NT2/D1 (cell line): ENCODE data around the gene PRDX1.
A peak's percentile ranks its signal among the peaks of the same experiment; 100 is the strongest.
"Not testable (repeated sequence)": the region's sequence is repeated elsewhere in the genome, so short reads cannot be mapped to it uniquely, and the experiment has no call there.

Experiments
- DNase-seq: peaks from one replicate; pipeline ENCODE4 v3.0.0-alpha.2; 2011; ENCODE audit warnings: low read depth, low spot score
- H3K27me3 ChIP-seq: 2 replicates; pipeline ENCODE4 v1.6.0; 2011; ENCODE audit warnings: mild to moderate bottlenecking; ENCODE audit not compliant: insufficient read length, insufficient read depth
- H3K36me3 ChIP-seq: 2 replicates; pipeline ENCODE4 v1.6.1; 2011; ENCODE audit warnings: mild to moderate bottlenecking, low read length, mixed read lengths; ENCODE audit not compliant: insufficient read depth, insufficient read length
- H3K4me1 ChIP-seq: 2 replicates; pipeline ENCODE4 v1.5.1; 2011; ENCODE audit not compliant: insufficient read depth, insufficient read length
- H3K4me3 ChIP-seq: 2 replicates; pipeline ENCODE4 v1.5.1; 2011; ENCODE audit warnings: low read depth; ENCODE audit not compliant: insufficient read length
- H3K9ac ChIP-seq: 2 replicates; pipeline ENCODE4 v1.6.0; 2011; ENCODE audit warnings: low read depth; ENCODE audit not compliant: insufficient read length
- H3K9me3 ChIP-seq: 2 replicates; pipeline ENCODE4 v1.5.1; 2011; ENCODE audit warnings: mild to moderate bottlenecking, low read length; ENCODE audit not compliant: insufficient read depth
- SUZ12 ChIP-seq: IDR thresholded peaks from 2 replicates; pipeline ENCODE4 v1.6.1; 2011; ENCODE audit not compliant: insufficient read length, insufficient read depth; ENCODE audit errors: extremely low read depth
- YY1 ChIP-seq: IDR thresholded peaks from 2 replicates; pipeline ENCODE4 v1.6.1; 2011; ENCODE audit not compliant: insufficient read length, insufficient read depth
- ZNF274 ChIP-seq: IDR thresholded peaks from 2 replicates; pipeline ENCODE4 v1.6.1; 2011; ENCODE audit warnings: mild to moderate bottlenecking, low read depth, low read length

The PRDX1 gene

GRCh38 chr1:45531873-45532272 lies 10.2 kb upstream of the PRDX1 start:
- Histone ChIP-seq H3K4me3 (no peak overlapping the region), H3K9me3 (no peaks in the 10 kb centered on the region), H3K27me3 (no peaks in the 10 kb centered on the region), H3K36me3 (no peaks in the 10 kb centered on the region), H3K9ac (no peak overlapping the region), H3K4me1 (no peaks in the 10 kb centered on the region)
- no peak for TF ChIP-seq ZNF274
- TF ChIP-seq SUZ12: no peak
- no peak for TF ChIP-seq YY1
- DNase-seq: no peak

DNA sequence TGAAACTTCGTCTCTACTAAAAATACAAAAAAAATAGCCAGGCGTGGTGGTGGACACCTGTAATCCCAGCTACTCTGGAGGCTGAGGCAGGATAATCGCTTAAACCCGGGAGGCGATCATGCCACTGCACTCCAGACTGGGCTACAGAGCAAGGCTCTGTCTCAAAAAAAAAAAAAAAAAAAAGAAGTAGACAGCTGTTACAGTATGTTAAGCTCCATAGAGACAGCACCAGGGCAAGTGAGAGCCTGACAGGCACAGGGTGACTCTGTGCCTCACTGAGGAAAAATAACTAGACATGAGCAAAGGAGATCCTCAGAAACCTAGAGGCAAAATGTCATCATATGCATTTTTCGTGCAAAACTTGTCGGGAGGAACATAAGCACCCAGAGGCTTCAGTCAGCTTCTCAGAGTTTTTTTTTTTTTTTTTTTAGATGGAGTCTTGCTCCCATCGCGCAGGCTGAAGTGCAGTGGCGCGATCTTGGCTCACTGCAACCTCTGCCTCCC lies 9.0 kb upstream of the PRDX1 start:
- no peaks in the 10 kb centered on the region for H3K27me3 ChIP-seq
- H3K9me3 ChIP-seq: no peaks in the 10 kb centered on the region
- no peaks in the 10 kb centered on the region for H3K4me1 ChIP-seq
- H3K4me3 ChIP-seq: no peak overlapping the region
- H3K9ac ChIP-seq: no peak overlapping the region
- no peak for DNase-seq
- TF ChIP-seq ZNF274: no peak
- no peak for TF ChIP-seq SUZ12
- TF ChIP-seq YY1: no peak
- H3K36me3 ChIP-seq: no peaks in the 10 kb centered on the region

DNA sequence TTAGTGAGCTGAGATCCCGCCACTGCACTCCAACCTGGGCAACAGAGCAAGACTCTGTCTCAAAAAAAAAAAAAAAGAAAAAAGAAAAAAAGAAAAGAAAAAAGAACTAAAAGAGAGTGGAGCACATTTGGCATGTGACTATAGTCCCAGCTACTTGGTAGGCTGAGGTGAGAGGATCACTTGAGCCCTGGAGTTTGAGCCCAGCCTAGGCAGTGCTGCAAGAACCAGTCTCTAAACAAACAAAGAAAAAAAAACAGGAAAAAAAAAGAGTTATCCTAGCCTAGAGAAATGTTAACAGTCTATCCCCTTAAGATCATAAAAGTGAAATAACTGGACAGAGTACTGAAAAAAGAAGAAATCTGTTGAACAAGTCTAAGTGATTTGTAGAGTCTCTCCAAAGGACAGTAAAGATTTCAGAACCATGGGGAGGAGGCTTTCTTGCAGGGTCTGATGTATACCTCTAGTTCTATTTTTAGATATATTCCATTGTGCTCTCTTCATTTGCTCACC lies 4.5 kb upstream of the PRDX1 start:
- Histone ChIP-seq H3K9me3 (no peaks in the 10 kb centered on the region), H3K4me3 (no peak overlapping the region), H3K9ac (no peak overlapping the region), H3K4me1 (peaks cover 3% of the 10 kb centered on the region), H3K27me3 (no peaks in the 10 kb centered on the region), H3K36me3 (peaks cover 1% of the 10 kb centered on the region)
- TF ChIP-seq YY1 (no peak), SUZ12 (no peak), ZNF274 (no peak)
- DNase-seq: no peak

- H3K9me3 ChIP-seq, H3K27me3 ChIP-seq, H3K4me1 ChIP-seq, DNase-seq, H3K4me3 ChIP-seq, H3K9ac ChIP-seq: not testable (repeated sequence)
- peaks cover 19% of the 10 kb centered on the region for H3K36me3 ChIP-seq
These were observed 2.3 kb upstream of the PRDX1 start for GRCh38 chr1:45523975-45524374.

DNA sequence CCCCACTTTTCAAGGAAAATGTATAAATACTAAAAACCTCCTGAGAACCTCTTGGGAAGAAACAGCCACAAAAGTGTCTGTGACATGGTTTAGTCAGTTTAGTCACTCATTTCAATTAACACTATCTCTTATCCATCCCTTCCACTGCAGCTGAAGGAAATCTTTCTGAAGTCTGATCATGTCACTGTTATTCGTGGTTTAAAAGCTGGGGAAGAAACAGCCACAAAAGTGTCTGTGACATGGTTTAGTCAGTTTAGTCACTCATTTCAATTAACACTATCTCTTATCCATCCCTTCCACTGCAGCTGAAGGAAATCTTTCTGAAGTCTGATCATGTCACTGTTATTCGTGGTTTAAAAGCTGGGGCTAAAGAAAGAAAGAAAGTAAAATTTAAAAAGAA lies 1.8 kb upstream of the PRDX1 start:
- not testable (repeated sequence) for H3K4me3 ChIP-seq, H3K9ac ChIP-seq, DNase-seq, H3K9me3 ChIP-seq, H3K4me1 ChIP-seq, H3K27me3 ChIP-seq
- H3K36me3 ChIP-seq: peaks cover 24% of the 10 kb centered on the region

DNA sequence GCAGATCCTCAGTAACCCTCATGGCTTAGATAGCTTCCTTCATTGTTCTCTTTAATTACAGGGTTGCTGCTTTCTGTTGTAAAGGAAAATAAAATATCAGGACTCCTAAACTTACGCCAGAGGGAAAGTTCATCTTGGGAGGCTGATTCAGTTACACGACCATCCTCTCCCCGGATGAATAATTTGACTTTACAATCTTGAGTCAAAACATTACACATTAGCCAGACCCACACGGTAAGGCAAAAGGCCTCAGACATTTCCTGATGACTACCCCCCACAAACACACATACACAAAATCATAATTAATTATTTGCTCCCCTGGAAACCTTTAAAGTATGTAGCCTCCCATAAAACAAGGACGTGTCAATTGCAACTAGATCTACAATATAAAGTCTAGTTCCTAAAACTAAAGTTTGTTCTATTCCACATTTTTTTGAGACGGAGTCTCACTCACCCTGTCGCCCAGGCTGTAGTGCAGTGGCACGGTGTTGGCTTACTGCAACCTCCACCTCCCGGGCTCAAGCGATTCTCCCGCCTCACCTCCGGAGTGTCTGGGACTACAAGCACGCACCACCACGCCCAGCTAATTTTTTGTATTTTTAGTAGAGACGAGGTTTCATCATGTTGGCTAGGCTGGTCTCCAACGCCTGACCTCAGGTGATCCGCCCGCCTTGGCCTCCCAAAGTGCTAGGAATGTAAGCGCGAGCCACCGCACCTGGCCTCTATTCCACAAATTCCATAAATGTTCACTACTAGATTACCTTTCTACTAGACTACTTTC lies 830 bp upstream of the PRDX1 start:
- Histone ChIP-seq H3K4me3 (peak overlapping the region; percentile 98), H3K9ac (peak overlapping the region; percentile 98), H3K9me3 (no peaks in the 10 kb centered on the region), H3K36me3 (peaks cover 32% of the 10 kb centered on the region), H3K4me1 (peaks cover 5% of the 10 kb centered on the region), H3K27me3 (no peaks in the 10 kb centered on the region)
- no peak for TF ChIP-seq ZNF274
- TF ChIP-seq SUZ12: no peak
- TF ChIP-seq YY1: no peak
- DNase-seq: no peak

GRCh38 chr1:45519774-45520173 lies 1.9 kb downstream of the PRDX1 start:
- H3K4me3 ChIP-seq: peak overlapping the region; percentile 58
- H3K4me1 ChIP-seq, H3K9ac ChIP-seq, H3K27me3 ChIP-seq, DNase-seq, H3K9me3 ChIP-seq: not testable (repeated sequence)
- peaks cover 58% of the 10 kb centered on the region for H3K36me3 ChIP-seq

DNA sequence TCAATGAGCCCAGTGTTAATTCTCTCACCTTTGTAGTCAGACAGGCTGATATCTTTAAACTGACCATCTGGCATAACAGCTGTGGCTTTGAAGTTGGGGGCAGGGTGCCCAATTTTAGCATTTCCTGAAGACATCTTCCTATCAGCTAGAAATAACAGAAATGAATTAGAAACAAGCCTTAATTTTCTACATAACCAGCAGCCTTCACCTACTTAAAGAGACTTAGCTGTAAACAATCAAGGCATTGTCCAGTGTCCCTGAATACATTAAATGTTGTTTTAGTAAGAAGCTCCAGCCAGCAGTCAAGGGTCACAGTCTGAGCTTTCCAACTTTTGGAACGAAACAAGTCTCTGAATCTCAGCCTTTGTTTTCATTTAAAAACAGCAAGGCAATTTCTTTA lies 2.8 kb downstream of the PRDX1 start:
- H3K27me3 ChIP-seq: no peaks in the 10 kb centered on the region
- peaks cover 9% of the 10 kb centered on the region for H3K4me1 ChIP-seq
- TF ChIP-seq SUZ12 (no peak), YY1 (no peak), ZNF274 (no peak)
- peaks cover 66% of the 10 kb centered on the region for H3K36me3 ChIP-seq
- peak overlapping the region; percentile 58 for H3K4me3 ChIP-seq
- H3K9ac ChIP-seq: no peak overlapping the region
- DNase-seq: no peak
- no peaks in the 10 kb centered on the region for H3K9me3 ChIP-seq

DNA sequence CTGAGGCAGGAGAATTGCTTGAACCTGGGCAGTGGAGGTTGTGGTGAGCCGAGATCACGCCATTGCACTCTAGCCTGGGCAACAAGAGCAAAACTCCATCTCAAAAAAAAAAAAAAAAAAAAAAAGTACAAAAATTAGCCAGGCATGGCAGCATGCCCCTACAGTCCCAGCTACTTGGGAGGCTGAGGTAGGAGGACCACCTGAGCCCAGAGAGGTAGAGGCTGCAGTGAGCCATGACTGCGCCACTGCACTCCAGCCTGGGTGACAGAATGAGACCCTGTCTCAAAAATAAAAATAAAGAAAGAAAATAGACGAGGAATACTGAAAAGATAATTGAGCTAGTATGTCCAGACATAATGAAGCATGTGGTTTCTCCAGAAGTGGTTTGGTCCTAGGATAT lies 3.3 kb downstream of the PRDX1 start:
- H3K4me1 ChIP-seq, H3K4me3 ChIP-seq: not testable (repeated sequence)
- H3K36me3 ChIP-seq: peaks cover 72% of the 10 kb centered on the region

More for the DNA sequence above, 3.3 kb downstream of the PRDX1 start:
- H3K9me3 ChIP-seq, H3K9ac ChIP-seq, H3K27me3 ChIP-seq, DNase-seq: not testable (repeated sequence)
